OCI-LY3 (cell line): ENCODE measurements around the gene NLRP4.

Source experiments
- EZH2phosphoT487 ChIP-seq: fragments of 200-600 bp; shearing (Covaris generic); IDR thresholded peaks from 2 replicates; pipeline ENCODE4 v1.6.1; 2018; ENCODE audit warnings: antibody characterized with exemption, mixed run types, low read depth
- TF ChIP-seq, protein P1 (sequence below): fragments of 200-600, 300-600 bp; sonication (generic); IDR thresholded peaks from 2 replicates; pipeline ENCODE4 v1.5.1; 2014; ENCODE audit warnings: antibody characterized with exemption, low read length, low read depth

DNA sequence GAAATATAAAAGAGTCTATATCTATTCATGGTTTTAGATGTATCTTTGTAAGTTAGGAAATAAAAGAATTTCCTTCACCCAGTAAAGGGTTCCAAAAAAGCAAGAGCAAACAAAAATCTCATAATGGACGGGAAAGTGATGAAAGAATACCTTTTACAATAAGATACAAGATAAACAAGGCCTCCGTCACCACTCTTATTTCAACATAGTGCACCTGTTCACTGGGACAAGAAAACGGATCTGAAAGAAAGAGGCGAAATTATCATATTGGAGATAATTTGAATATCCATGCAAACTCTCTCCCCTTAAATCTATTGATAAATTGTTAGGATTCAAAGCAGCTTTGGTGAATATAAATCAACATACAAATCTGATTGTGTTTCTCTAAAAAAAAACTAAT is 3.7 kb upstream of the NLRP4 start:
- TF ChIP-seq, protein P1, sequence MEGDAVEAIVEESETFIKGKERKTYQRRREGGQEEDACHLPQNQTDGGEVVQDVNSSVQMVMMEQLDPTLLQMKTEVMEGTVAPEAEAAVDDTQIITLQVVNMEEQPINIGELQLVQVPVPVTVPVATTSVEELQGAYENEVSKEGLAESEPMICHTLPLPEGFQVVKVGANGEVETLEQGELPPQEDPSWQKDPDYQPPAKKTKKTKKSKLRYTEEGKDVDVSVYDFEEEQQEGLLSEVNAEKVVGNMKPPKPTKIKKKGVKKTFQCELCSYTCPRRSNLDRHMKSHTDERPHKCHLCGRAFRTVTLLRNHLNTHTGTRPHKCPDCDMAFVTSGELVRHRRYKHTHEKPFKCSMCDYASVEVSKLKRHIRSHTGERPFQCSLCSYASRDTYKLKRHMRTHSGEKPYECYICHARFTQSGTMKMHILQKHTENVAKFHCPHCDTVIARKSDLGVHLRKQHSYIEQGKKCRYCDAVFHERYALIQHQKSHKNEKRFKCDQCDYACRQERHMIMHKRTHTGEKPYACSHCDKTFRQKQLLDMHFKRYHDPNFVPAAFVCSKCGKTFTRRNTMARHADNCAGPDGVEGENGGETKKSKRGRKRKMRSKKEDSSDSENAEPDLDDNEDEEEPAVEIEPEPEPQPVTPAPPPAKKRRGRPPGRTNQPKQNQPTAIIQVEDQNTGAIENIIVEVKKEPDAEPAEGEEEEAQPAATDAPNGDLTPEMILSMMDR: no peak
- no peak for TF ChIP-seq EZH2phosphoT487
